GM19455 (cell line): Measurements from ENCODE around the gene BRD2.
"Not testable (repeated sequence)": the region's sequence is repeated elsewhere in the genome, so short reads cannot be mapped to it uniquely, and the experiment has no call there.

Source experiments
- ATAC-seq: cut with Tn5 transposase; IDR thresholded peaks from one replicate; pipeline ENCODE4 v1.9.1; 2021; ENCODE audit not compliant: unreplicated experiment

BRD2 gene

GRCh38 chr6:32968093-32968866 lies at the start of gene BRD2:
Gene BRD2, plus strand, starts transcription at chr6:32968594. Its CDS starts 4,305 bp downstream, at chr6:32972899.
- peak; percentile 23 for ATAC-seq

GRCh38 chr6:32920715-32921114 lies 47.7 kb upstream of the BRD2 start:
- no peak for ATAC-seq

- no peak for ATAC-seq
Observed at GRCh38 chr6:32922083-32922482, 46.3 kb upstream of the BRD2 start.

- no peak for ATAC-seq
Observed at GRCh38 chr6:32931211-32931610, 37.2 kb upstream of the BRD2 start.

- ATAC-seq: no peak
Observed at GRCh38 chr6:32932132-32932868, 36.1 kb upstream of the BRD2 start.

GRCh38 chr6:32933661-32934085 lies 34.7 kb upstream of the BRD2 start:
- no peak for ATAC-seq

GRCh38 chr6:32935551-32936238 lies 32.7 kb upstream of the BRD2 start:
- ATAC-seq: no peak

GRCh38 chr6:32936239-32937152 lies 31.9 kb upstream of the BRD2 start:
- ATAC-seq: no peak

GRCh38 chr6:32937230-32937633 lies 31.2 kb upstream of the BRD2 start:
- ATAC-seq: no peak

GRCh38 chr6:32938494-32938893 lies 29.9 kb upstream of the BRD2 start:
- no peak for ATAC-seq

- peak; percentile 52 for ATAC-seq
Observed at GRCh38 chr6:32940656-32941213, 27.7 kb upstream of the BRD2 start, which contains the start of gene HLA-DMB. Gene HLA-DMB, minus strand, starts transcription at chr6:32941028. Its CDS starts 221 bp downstream, at chr6:32940807.

- peak; percentile 40 for ATAC-seq
Observed at GRCh38 chr6:32941214-32941768, 27.1 kb upstream of the BRD2 start.

- ATAC-seq: not testable (repeated sequence)
Observed at GRCh38 chr6:32942555-32943123, 25.8 kb upstream of the BRD2 start.

GRCh38 chr6:32943864-32944649 lies 24.3 kb upstream of the BRD2 start:
- ATAC-seq: peak; percentile 45

GRCh38 chr6:32945108-32945760 lies 23.2 kb upstream of the BRD2 start:
- ATAC-seq: no peak

- ATAC-seq: no peak
Observed at GRCh38 chr6:32945953-32946352, 22.4 kb upstream of the BRD2 start.

- no peak for ATAC-seq
Observed at GRCh38 chr6:32946893-32947292, 21.5 kb upstream of the BRD2 start.
